Anterior cingulate cortex (tissue), 58 donors: ENCODE results near the gene SPACA5B.
A peak's percentile ranks its signal among the peaks of the same experiment; 100 is the strongest.
"Not testable (repeated sequence)": the region's sequence is repeated elsewhere in the genome, so short reads cannot be mapped to it uniquely, and the experiment has no call there.

ENCODE experiments used
- DNase-seq, 58 donors: peaks; one replicate each; lab custom pipeline; 2025; lab: John Stamatoyannopoulos, UW

The SPACA5B gene

GRCh38 chrX:48130326-48130725 is at the start of gene SPACA5B:
SPACA5B (plus strand) TSS chrX:48130626; CDS start chrX:48130688, 62 bp downstream.
- not testable (repeated sequence) for DNase-seq

- peak in 36 of 58 donors; percentile 0 to 50 (median 1) for DNase-seq
These were observed 47.2 kb upstream of the SPACA5B start for GRCh38 chrX:48083212-48083611.

- DNase-seq: no peak
These were observed 46.7 kb upstream of the SPACA5B start for GRCh38 chrX:48083706-48084105.

GRCh38 chrX:48086082-48086481 is 44.3 kb upstream of the SPACA5B start:
- no peak for DNase-seq

- DNase-seq: no peak
These were observed 40.3 kb upstream of the SPACA5B start for GRCh38 chrX:48090123-48090522.

GRCh38 chrX:48092558-48092957 is 37.9 kb upstream of the SPACA5B start:
- DNase-seq: not testable (repeated sequence)

- DNase-seq: no peak
These were observed 29.0 kb upstream of the SPACA5B start for GRCh38 chrX:48101443-48101842.

GRCh38 chrX:48102874-48103374 is 27.5 kb upstream of the SPACA5B start:
- no peak for DNase-seq

- no peak for DNase-seq
These were observed 22.7 kb upstream of the SPACA5B start for GRCh38 chrX:48107717-48108116.

GRCh38 chrX:48125286-48125685 is 5.1 kb upstream of the SPACA5B start:
- not testable (repeated sequence) for DNase-seq

GRCh38 chrX:48132308-48132844 is 1.9 kb downstream of the SPACA5B start:
- not testable (repeated sequence) for DNase-seq

- not testable (repeated sequence) for DNase-seq
These were observed 8.7 kb downstream of the SPACA5B start for GRCh38 chrX:48139076-48139475.

GRCh38 chrX:48141810-48142508 is 11.5 kb downstream of the SPACA5B start:
- DNase-seq: not testable (repeated sequence)

GRCh38 chrX:48142697-48143096 is 12.3 kb downstream of the SPACA5B start:
- DNase-seq: not testable (repeated sequence)

- DNase-seq: no peak
These were observed 23.3 kb downstream of the SPACA5B start for GRCh38 chrX:48153769-48154168.

GRCh38 chrX:48154796-48155195 is 24.4 kb downstream of the SPACA5B start:
- no peak for DNase-seq

GRCh38 chrX:48156014-48156413 is 25.6 kb downstream of the SPACA5B start:
- no peak for DNase-seq

- DNase-seq: no peak
These were observed 34.8 kb downstream of the SPACA5B start for GRCh38 chrX:48165241-48165640.

- DNase-seq: not testable (repeated sequence)
These were observed 35.9 kb downstream of the SPACA5B start for GRCh38 chrX:48166322-48166721.

GRCh38 chrX:48179691-48180090 is 49.3 kb downstream of the SPACA5B start:
- DNase-seq: no peak

GRCh38 chrX:48180811-48181210 is 50.4 kb downstream of the SPACA5B start:
- DNase-seq: no peak

GRCh38 chrX:48181882-48182281 is 51.5 kb downstream of the SPACA5B start:
- DNase-seq: not testable (repeated sequence)
